ENCODE data around the gene XPR1.
"Not testable (repeated sequence)": the region's sequence is repeated elsewhere in the genome, so short reads cannot be mapped to it uniquely, and the experiment has no call there.

The XPR1 gene

GRCh38 chr1:180785291-180785690, 153.5 kb downstream of the XPR1 start:
- no peak for DNase-seq (ENCODE audit: low read depth)

GRCh38 chr1:180785887-180786286, 154.1 kb downstream of the XPR1 start:
- DNase-seq (ENCODE audit: low read depth): no peak

GRCh38 chr1:180786624-180787023, 154.8 kb downstream of the XPR1 start:
- DNase-seq (ENCODE audit: low read depth): no peak

- no peak for DNase-seq (ENCODE audit: low read depth)
Observed at GRCh38 chr1:180787628-180788307, 155.9 kb downstream of the XPR1 start.

GRCh38 chr1:180789460-180789859, 157.6 kb downstream of the XPR1 start:
- DNase-seq (ENCODE audit: low read depth): no peak

- not testable (repeated sequence) for DNase-seq (ENCODE audit: low read depth)
Observed at GRCh38 chr1:180791152-180791551, 159.3 kb downstream of the XPR1 start.

GRCh38 chr1:180791806-180792205, 160.0 kb downstream of the XPR1 start:
- DNase-seq (ENCODE audit: low read depth): no peak

GRCh38 chr1:180793451-180793850, 161.6 kb downstream of the XPR1 start:
- no peak for DNase-seq (ENCODE audit: low read depth)

- DNase-seq (ENCODE audit: low read depth): no peak
Observed at GRCh38 chr1:180796897-180797640, 165.2 kb downstream of the XPR1 start.

GRCh38 chr1:180800945-180801344, 169.1 kb downstream of the XPR1 start:
- DNase-seq (ENCODE audit: low read depth): no peak

GRCh38 chr1:180802813-180803212, 171.0 kb downstream of the XPR1 start:
- DNase-seq (ENCODE audit: low read depth): no peak

GRCh38 chr1:180805316-180805715, 173.5 kb downstream of the XPR1 start:
- no peak for DNase-seq (ENCODE audit: low read depth)

- no peak for DNase-seq (ENCODE audit: low read depth)
Observed at GRCh38 chr1:180811298-180811697, 179.5 kb downstream of the XPR1 start.

- no peak for DNase-seq (ENCODE audit: low read depth)
Observed at GRCh38 chr1:180811886-180812285, 180.1 kb downstream of the XPR1 start.

- no peak for DNase-seq (ENCODE audit: low read depth)
Observed at GRCh38 chr1:180814258-180814657, 182.4 kb downstream of the XPR1 start.

- DNase-seq (ENCODE audit: low read depth): no peak
Observed at GRCh38 chr1:180815188-180815587, 183.4 kb downstream of the XPR1 start.

- no peak for DNase-seq (ENCODE audit: low read depth)
Observed at GRCh38 chr1:180816132-180816531, 184.3 kb downstream of the XPR1 start.

- DNase-seq (ENCODE audit: low read depth): no peak
Observed at GRCh38 chr1:180821970-180822369, 190.1 kb downstream of the XPR1 start.

GRCh38 chr1:180831507-180831906, 199.7 kb downstream of the XPR1 start:
- not testable (repeated sequence) for DNase-seq (ENCODE audit: low read depth)

GRCh38 chr1:180833180-180833579, 201.4 kb downstream of the XPR1 start:
- not testable (repeated sequence) for DNase-seq (ENCODE audit: low read depth)

GRCh38 chr1:180836449-180836848, 204.6 kb downstream of the XPR1 start:
- DNase-seq (ENCODE audit: low read depth): no peak

GRCh38 chr1:180837020-180837419, 205.2 kb downstream of the XPR1 start:
- no peak for DNase-seq (ENCODE audit: low read depth)

GRCh38 chr1:180838535-180838934, 206.7 kb downstream of the XPR1 start:
- no peak for DNase-seq (ENCODE audit: low read depth)

GRCh38 chr1:180839547-180839946, 207.7 kb downstream of the XPR1 start:
- DNase-seq (ENCODE audit: low read depth): no peak

All from stimulated activated CD8-positive, alpha-beta memory T cell treated with anti-CD3 and anti-CD28 coated beads, Interleukin-4, amount 100 ng/mL, for 24 hours (primary cell).